Transverse colon (tissue), 4 donors: ENCODE data around the gene AMN.

Experiments used
- CTCF ChIP-seq, 5 experiments: fragments of 200-600 bp in 3 of 5; fragments of 450-650 bp in 2 of 5; sonication (generic) in 3 of 5; IDR thresholded peaks; 1 replicate in 2 of 5; 2 replicates in 3 of 5; pipeline ENCODE4 v1.5.1; 2016 to 2017; ENCODE audit warnings: antibody characterized with exemption in 5 of 5, inconsistent platforms in 3 of 5, mild to moderate bottlenecking in 2 of 5, moderate library complexity in 1 of 5
- EP300 ChIP-seq: sonication (generic); formaldehyde crosslinking; IDR thresholded peaks from one replicate; pipeline ENCODE4 v1.6.1; 2017; ENCODE audit warnings: antibody characterized with exemption, low read depth
- POLR2A ChIP-seq: fragments of 450-650 bp; IDR thresholded peaks from one replicate; pipeline ENCODE4 v1.6.1; 2016; ENCODE audit warnings: antibody characterized with exemption, mild to moderate bottlenecking, moderate library complexity
- POLR2AphosphoS5 ChIP-seq, 3 donors: sonication (generic); formaldehyde crosslinking; IDR thresholded peaks; one replicate each; pipeline ENCODE4 v1.6.1; 2016; ENCODE audit warnings: antibody characterized with exemption in 3 of 3

GRCh38 chr14:102928412-102929240 is 6.2 kb downstream of the AMN start:
- TF ChIP-seq CTCF (IDR thresholded peaks at IDR 0.05) (no peak), POLR2A (peak; percentile 95), EP300 (peak; percentile 10), POLR2AphosphoS5 (IDR thresholded peaks at IDR 0.05) (peak; percentile 39 to 93 (median 93))
